Measurements from ENCODE around the gene LPIN1. TPM values are rescaled to one million over a fixed set of nuclear protein-coding genes. Genes with fewer than 3 reads are reported as not detected.

Gene LPIN1
- total RNA-seq, 1 experiment from 2014 or later, result 43.1 TPM

DNA sequence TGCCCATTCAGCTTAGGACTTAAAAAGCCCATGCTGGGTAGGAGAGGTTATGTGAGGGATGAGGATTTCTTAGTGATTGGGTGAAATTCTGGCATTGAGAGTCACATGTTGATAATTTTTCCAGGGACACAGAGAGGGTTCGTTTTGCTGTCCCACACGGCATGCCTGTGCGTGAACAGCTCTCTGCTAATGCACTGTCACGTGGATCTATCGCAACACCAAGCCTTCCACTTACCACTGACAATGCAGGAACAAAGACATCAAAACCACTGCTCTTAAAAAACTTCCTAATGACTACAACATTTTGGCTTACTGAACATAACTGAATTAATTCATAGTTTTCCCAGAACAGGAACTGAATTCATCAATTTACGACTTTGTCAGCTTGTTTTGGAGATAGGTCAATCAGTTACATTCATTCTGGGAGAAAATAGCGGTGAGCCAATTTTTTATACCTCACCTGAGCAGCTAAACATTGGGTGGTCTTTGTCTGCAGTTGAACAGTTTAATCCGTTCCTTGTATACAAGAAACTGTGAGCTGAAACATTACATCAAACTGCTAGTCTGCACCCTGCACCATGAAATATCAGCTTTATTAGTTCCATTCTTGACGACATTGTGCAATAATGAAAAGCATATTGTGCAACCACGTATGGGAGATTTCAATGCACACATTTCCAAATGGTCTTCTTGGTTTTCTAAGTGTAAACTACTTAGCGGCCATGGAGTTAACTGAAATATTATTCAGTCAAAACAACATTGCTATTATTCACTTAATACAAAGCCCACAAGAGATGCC is 127.1 kb downstream of the LPIN1 start:
- Histone ChIP-seq H3K9me3 (ENCODE audit: insufficient read depth, low read depth) (no peaks in the 10 kb centered on the region), H3K27ac (no peak overlapping the region), H2AFZ (no peak overlapping the region), H3K36me3 (ENCODE audit: low read depth) (no peaks in the 10 kb centered on the region), H3K9me2 (ENCODE audit: insufficient read depth) (no peaks in the 10 kb centered on the region), H3K79me2 (ENCODE audit: low read depth) (no peaks in the 10 kb centered on the region), H3K4me3 (no peak overlapping the region), H4K20me1 (ENCODE audit: insufficient read depth) (no peaks in the 10 kb centered on the region), H3K4me2 (no peak overlapping the region), H3F3A (ENCODE audit: insufficient read depth, low read depth) (no peaks in the 10 kb centered on the region), H3K27me3 (ENCODE audit: insufficient read depth, low read depth) (no peaks in the 10 kb centered on the region), H3K4me1 (replicated peaks; ENCODE audit: insufficient read depth) (no peaks in the 10 kb centered on the region)
- POLR2A ChIA-PET (ENCODE audit: unreplicated experiment), result no interaction called here
- CTCF ChIA-PET, result no interaction called here
- no peak for DNase-seq
- intact Hi-C loops (cut with micrococcal nuclease; ENCODE audit: unreplicated experiment), result no loop called here
- BruUV-seq (replicated peaks), result no TSS peak
- TF ChIP-seq, protein P1, sequence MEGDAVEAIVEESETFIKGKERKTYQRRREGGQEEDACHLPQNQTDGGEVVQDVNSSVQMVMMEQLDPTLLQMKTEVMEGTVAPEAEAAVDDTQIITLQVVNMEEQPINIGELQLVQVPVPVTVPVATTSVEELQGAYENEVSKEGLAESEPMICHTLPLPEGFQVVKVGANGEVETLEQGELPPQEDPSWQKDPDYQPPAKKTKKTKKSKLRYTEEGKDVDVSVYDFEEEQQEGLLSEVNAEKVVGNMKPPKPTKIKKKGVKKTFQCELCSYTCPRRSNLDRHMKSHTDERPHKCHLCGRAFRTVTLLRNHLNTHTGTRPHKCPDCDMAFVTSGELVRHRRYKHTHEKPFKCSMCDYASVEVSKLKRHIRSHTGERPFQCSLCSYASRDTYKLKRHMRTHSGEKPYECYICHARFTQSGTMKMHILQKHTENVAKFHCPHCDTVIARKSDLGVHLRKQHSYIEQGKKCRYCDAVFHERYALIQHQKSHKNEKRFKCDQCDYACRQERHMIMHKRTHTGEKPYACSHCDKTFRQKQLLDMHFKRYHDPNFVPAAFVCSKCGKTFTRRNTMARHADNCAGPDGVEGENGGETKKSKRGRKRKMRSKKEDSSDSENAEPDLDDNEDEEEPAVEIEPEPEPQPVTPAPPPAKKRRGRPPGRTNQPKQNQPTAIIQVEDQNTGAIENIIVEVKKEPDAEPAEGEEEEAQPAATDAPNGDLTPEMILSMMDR (conservative IDR thresholded peaks at IDR 0.05), result no peak
- no peak for TF ChIP-seq EZH2 (IDR thresholded peaks at IDR 0.05; ENCODE audit: low read depth)

DNA sequence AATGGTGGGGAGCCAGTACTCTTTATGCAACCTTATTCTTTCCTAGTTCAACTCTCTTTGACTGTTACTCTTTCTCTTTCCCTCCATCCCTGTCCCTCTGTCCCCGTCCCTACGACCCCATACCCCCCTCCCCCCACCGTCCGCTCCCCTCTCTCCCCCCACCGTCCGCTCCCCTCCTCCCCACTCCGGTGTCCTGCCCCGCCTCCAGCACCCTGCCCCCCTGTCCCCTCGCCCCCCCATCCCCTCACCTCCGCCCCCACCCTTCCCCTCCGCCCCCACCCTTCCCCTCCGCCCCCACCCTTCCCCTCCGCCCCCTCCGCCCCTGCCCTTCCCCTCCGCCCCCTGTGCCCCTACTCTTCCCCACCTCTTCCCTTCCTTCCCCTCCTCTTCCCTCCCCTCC is 128.4 kb downstream of the LPIN1 start:
- H3K4me2 ChIP-seq, result no peak overlapping the region
- H3K36me3 ChIP-seq (ENCODE audit: low read depth), result no peaks in the 10 kb centered on the region
- POLR2A ChIA-PET (ENCODE audit: unreplicated experiment), result no interaction called here
- H3F3A ChIP-seq (ENCODE audit: insufficient read depth, low read depth), result no peaks in the 10 kb centered on the region
- BruUV-seq (replicated peaks), result no TSS peak
- H3K9me2 ChIP-seq (ENCODE audit: insufficient read depth), result no peaks in the 10 kb centered on the region
- DNase-seq, result no peak
- TF ChIP-seq EZH2 (IDR thresholded peaks at IDR 0.05; ENCODE audit: low read depth), result no peak
- TF ChIP-seq, protein P1 (conservative IDR thresholded peaks at IDR 0.05), result no peak
- no peaks in the 10 kb centered on the region for H3K4me1 ChIP-seq (replicated peaks; ENCODE audit: insufficient read depth)
- H3K4me3 ChIP-seq, result no peak overlapping the region
- no peaks in the 10 kb centered on the region for H3K27me3 ChIP-seq (ENCODE audit: insufficient read depth, low read depth)
- no peak overlapping the region for H3K27ac ChIP-seq
- intact Hi-C loops (cut with micrococcal nuclease; ENCODE audit: unreplicated experiment), result no loop called here
- H2AFZ ChIP-seq, result no peak overlapping the region
- no peaks in the 10 kb centered on the region for H4K20me1 ChIP-seq (ENCODE audit: insufficient read depth)
- no peaks in the 10 kb centered on the region for H3K79me2 ChIP-seq (ENCODE audit: low read depth)
- CTCF ChIA-PET, result no interaction called here
- H3K9me3 ChIP-seq (ENCODE audit: insufficient read depth, low read depth), result no peaks in the 10 kb centered on the region

DNA sequence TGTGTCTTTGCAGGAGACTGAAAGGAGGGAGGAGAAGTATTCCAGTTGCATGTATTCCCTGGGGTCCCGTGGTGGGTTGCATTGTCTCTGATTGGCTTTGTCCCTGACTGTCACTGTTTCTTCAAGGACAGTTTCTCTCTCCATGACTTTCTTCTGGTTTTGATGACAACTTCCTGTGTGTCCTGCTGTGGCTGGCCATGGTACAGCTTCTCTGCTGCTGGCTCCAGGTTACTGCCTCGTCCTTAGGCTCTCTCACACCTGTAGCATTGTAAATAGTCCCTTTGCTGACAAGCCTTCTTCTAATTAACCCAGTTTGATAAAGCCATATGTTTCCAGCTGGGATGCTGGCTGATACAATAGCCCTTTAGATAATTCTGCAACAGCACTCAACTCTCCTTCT is 129.0 kb downstream of the LPIN1 start:
- H3K4me2 ChIP-seq, result no peak overlapping the region
- H4K20me1 ChIP-seq (ENCODE audit: insufficient read depth), result no peaks in the 10 kb centered on the region
- intact Hi-C loops (cut with micrococcal nuclease; ENCODE audit: unreplicated experiment), result no loop called here
- CTCF ChIA-PET, result no interaction called here
- H3K79me2 ChIP-seq (ENCODE audit: low read depth), result no peaks in the 10 kb centered on the region
- no peak overlapping the region for H2AFZ ChIP-seq
- no peak for DNase-seq
- TF ChIP-seq EZH2 (IDR thresholded peaks at IDR 0.05; ENCODE audit: low read depth), result no peak
- TF ChIP-seq, protein P1 (conservative IDR thresholded peaks at IDR 0.05), result no peak
- no peaks in the 10 kb centered on the region for H3K27me3 ChIP-seq (ENCODE audit: insufficient read depth, low read depth)
- H3K9me2 ChIP-seq (ENCODE audit: insufficient read depth), result no peaks in the 10 kb centered on the region
- no peak overlapping the region for H3K27ac ChIP-seq
- H3K36me3 ChIP-seq (ENCODE audit: low read depth), result no peaks in the 10 kb centered on the region
- POLR2A ChIA-PET (ENCODE audit: unreplicated experiment), result no interaction called here
- no peaks in the 10 kb centered on the region for H3K9me3 ChIP-seq (ENCODE audit: insufficient read depth, low read depth)
- BruUV-seq (replicated peaks), result no TSS peak
- no peaks in the 10 kb centered on the region for H3K4me1 ChIP-seq (replicated peaks; ENCODE audit: insufficient read depth)
- H3K4me3 ChIP-seq, result no peak overlapping the region
- H3F3A ChIP-seq (ENCODE audit: insufficient read depth, low read depth), result no peaks in the 10 kb centered on the region

Data from PC-9 (cell line).